Pancreas (tissue), 10 donors: ENCODE measurements around the gene ARSB. TPM values are rescaled to one million over a fixed set of nuclear protein-coding genes. Genes with fewer than 3 reads are reported as not detected.

Source experiments
- ATAC-seq, 4 donors: fragments of 200-7000 bp; cut with Tn5 transposase; one replicate each; pipeline versions ENCODE4 v1.8.0 to v1.9.1; 2020; ENCODE audit warnings: mild to moderate bottlenecking in 4 of 4, moderate library complexity in 4 of 4
- DNase-seq, 6 donors: peaks; one replicate each; pipeline ENCODE4 v3.0.0-alpha.2; 2020
- FAIRE-seq: peaks from 2 replicates; lab custom pipeline; 2012; peaks lifted over from hg19 to GRCh38; lab: Jason Lieb, UNC
- H3K27ac ChIP-seq, 4 donors: fragments of 200-600 bp; sonication (generic); 1 replicate in 3 of 4; 2 replicates in 1 of 4; pipeline versions ENCODE4 v1.5.0 to v1.8.0; 2020
- H3K27me3 ChIP-seq, 4 donors: fragments of 200-600 bp; one replicate each; pipeline ENCODE4 v1.8.0; 2021
- H3K36me3 ChIP-seq, 3 donors: fragments of 200-600 bp; sonication (generic) in 1 of 3; one replicate each; pipeline versions ENCODE4 v1.5.0 to v1.8.0; 2020 to 2021
- H3K4me1 ChIP-seq, 3 donors: fragments of 200-600 bp; one replicate each; pipeline ENCODE4 v1.8.0; 2021
- H3K4me3 ChIP-seq, 4 donors: fragments of 200-600 bp; sonication (generic) in 2 of 4; one replicate each; pipeline versions ENCODE4 v1.5.0 to v1.8.0; 2020 to 2021
- H3K9me3 ChIP-seq, 4 donors: fragments of 200-600 bp; one replicate each; pipeline ENCODE4 v1.8.0; 2021
- WGBS, 2 donors: extraction: QIAGEN DNeasy Blood & Tissue Kit; methylation state at CpG; one replicate each; pipeline ENCODE4 v1.1.7; 2013; 5-methylcytosine and 5-hydroxymethylcytosine counted together
- intact Hi-C, 3 donors: fragments of 100-400 bp; cut with DNase I; formaldehyde crosslinking; loops; one replicate each; pipeline versions ENCODE4 v1.11.1 to v1.14.2; 2022
- polyA plus RNA-seq, 2 donors: library from polyadenylated mRNA; stranded (reverse); fragments of 200-250 nt; gene quantifications; one replicate each; pipeline ENCODE4 v1.2.3, GENCODE V29; 2013
- total RNA-seq, 6 donors: library from RNA; stranded (reverse); fragmentation: NEBNext Ultra II Directional in 4 of 6; extraction: Animal tissue kit (Norgen Biotek cat#: 25700) in 4 of 6; gene quantifications; one replicate each; pipeline versions ENCODE4 v1.2.1 to v1.2.4, GENCODE V29; 2021 to 2023
- TF ChIP-seq, protein P1 (sequence below), 4 donors: fragments of 200-600 bp; sonication (generic) in 3 of 4; IDR thresholded peaks; one replicate each; pipeline versions ENCODE4 v1.5.0 to v1.8.0; 2021; ENCODE audit warnings: antibody characterized with exemption in 4 of 4
- donor health status: healthy with polysubstance abuse.
- donor health status: DM: no; HTN: no; CAD: no; lungs with moderate emphysema.
- donor health status: DM: no; HTN: no; CAD: no.
- donor health status: control.
- donor health status: control.
- donor health status: Bipolar disorder and iron deficiency.
- donor health status: DM: yes; HTN: yes; CAD: no.
- donor health status: DM: no; HTN: no; CAD: no.
- donor health status: DM: no; HTN: no; CAD: no.
- donor health status: DM: yes; HTN: yes; CAD: no.

ARSB gene
- total and polyA plus RNA-seq, 8 donors = 1.6 to 11.5 (median 5.8) TPM

GRCh38 chr5:78756858-78757257, 228.3 kb downstream of the ARSB start:
- no peak for FAIRE-seq
- ATAC-seq = no peak
- intact Hi-C loops = no loop called here
- TF ChIP-seq, protein P1, sequence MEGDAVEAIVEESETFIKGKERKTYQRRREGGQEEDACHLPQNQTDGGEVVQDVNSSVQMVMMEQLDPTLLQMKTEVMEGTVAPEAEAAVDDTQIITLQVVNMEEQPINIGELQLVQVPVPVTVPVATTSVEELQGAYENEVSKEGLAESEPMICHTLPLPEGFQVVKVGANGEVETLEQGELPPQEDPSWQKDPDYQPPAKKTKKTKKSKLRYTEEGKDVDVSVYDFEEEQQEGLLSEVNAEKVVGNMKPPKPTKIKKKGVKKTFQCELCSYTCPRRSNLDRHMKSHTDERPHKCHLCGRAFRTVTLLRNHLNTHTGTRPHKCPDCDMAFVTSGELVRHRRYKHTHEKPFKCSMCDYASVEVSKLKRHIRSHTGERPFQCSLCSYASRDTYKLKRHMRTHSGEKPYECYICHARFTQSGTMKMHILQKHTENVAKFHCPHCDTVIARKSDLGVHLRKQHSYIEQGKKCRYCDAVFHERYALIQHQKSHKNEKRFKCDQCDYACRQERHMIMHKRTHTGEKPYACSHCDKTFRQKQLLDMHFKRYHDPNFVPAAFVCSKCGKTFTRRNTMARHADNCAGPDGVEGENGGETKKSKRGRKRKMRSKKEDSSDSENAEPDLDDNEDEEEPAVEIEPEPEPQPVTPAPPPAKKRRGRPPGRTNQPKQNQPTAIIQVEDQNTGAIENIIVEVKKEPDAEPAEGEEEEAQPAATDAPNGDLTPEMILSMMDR (IDR thresholded peaks at IDR 0.05) = no peak
- H3K4me1 ChIP-seq = no peaks in the 10 kb centered on the region
- WGBS, 2 donors = 73 to 76% methylated on average over 3 of the region's 3 CpGs
- H3K27me3 ChIP-seq = no peaks in the 10 kb centered on the region
- H3K9me3 ChIP-seq = no peaks in the 10 kb centered on the region
- DNase-seq = no peak
- no peak overlapping the region for H3K27ac ChIP-seq
- no peak overlapping the region for H3K4me3 ChIP-seq
- H3K36me3 ChIP-seq = no peaks in the 10 kb centered on the region

- FAIRE-seq (no peak), ATAC-seq (no peak), DNase-seq (no peak)
- Histone ChIP-seq H3K9me3 (no peaks in the 10 kb centered on the region), H3K36me3 (no peaks in the 10 kb centered on the region), H3K27me3 (no peaks in the 10 kb centered on the region), H3K4me1 (no peaks in the 10 kb centered on the region), H3K4me3 (no peak overlapping the region), H3K27ac (no peak overlapping the region)
- 69 to 72% methylated on average over 2 of the region's 2 CpGs for whole genome bisulfite sequencing, 2 donors
- intact Hi-C loops = no loop called here
- TF ChIP-seq, protein P1 (IDR thresholded peaks at IDR 0.05) = no peak
These were observed 229.2 kb downstream of the ARSB start for GRCh38 chr5:78755822-78756429.

DNA sequence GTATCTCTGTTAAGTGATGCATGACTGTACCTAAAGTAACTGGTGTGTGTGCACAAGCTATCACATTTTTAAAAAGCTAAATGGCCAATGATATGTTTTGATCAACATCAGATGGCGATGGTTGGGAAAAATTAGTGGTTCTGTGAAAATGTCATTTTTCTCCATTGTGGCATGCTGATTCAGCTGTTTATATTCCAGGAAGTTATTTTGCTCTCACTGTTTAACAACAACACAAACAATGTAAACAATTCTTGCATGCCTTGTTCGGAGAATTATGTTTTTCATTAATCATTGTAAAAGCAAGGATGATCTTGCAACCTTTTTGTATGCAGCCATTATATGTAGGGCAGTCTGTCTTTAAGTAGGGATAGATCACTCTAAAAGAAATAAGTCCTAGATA, 230.5 kb downstream of the ARSB start:
- Histone ChIP-seq H3K27ac (no peak overlapping the region), H3K9me3 (no peaks in the 10 kb centered on the region), H3K4me1 (no peaks in the 10 kb centered on the region), H3K36me3 (no peaks in the 10 kb centered on the region), H3K27me3 (no peaks in the 10 kb centered on the region), H3K4me3 (no peak overlapping the region)
- FAIRE-seq (no peak), ATAC-seq (no peak), DNase-seq (no peak)
- WGBS, 2 donors = 31 to 38% methylated on average over 2 of the region's 2 CpGs
- intact Hi-C loops = no loop called here
- TF ChIP-seq, protein P1 (IDR thresholded peaks at IDR 0.05) = no peak

DNA sequence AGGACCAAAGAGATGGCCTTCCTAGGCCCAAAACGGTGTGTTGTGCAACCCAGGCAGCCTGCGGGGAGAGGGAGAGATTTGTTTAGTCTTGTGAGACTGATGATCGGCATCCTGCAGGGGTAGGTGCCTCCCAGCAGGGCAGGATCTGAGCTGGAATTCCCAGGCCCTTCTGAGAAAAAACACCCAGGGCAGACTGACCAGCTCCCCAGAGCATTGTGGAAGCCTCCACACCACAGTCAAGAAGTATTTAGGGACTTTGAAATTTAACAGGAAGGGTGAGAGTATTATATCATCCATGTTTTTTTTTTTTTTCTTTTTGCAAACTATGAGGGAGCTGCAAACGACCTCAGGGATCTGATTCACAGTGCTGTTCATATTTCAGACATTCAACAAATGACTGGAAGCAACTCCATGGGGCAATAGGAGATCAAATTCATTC, 232.0 kb downstream of the ARSB start:
- TF ChIP-seq, protein P1 (IDR thresholded peaks at IDR 0.05) = no peak
- ATAC-seq (no peak), FAIRE-seq (no peak), DNase-seq (no peak)
- Histone ChIP-seq H3K27me3 (no peaks in the 10 kb centered on the region), H3K9me3 (no peaks in the 10 kb centered on the region), H3K4me1 (no peaks in the 10 kb centered on the region), H3K4me3 (no peak overlapping the region), H3K27ac (no peak overlapping the region), H3K36me3 (no peaks in the 10 kb centered on the region)
- intact Hi-C loops = no loop called here
- WGBS, 2 donors = 90 to 92% methylated on average over 4 of the region's 4 CpGs

DNA sequence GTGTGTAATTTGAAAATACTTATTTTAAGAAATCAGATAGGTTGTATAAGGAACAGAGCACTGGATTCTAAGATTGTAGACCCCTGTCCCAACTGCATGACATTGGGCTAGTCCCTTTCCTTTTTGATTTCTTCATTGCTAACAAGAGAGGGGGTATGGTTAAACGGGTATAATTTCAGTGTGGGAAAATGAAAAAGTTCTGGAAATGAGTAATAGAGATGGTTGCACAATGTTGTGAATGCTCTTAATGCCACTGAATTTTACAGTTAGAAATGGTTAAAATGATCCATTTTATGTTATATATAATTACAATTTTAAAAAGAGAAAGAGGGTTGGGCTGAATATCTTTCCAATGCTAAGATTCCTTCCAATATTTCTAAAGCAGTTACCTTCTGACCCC, 233.2 kb downstream of the ARSB start:
- H3K27me3 ChIP-seq = no peaks in the 10 kb centered on the region
- 74 to 89% methylated on average over 1 of the region's 1 CpG for WGBS, 2 donors

More for the DNA sequence above, 233.2 kb downstream of the ARSB start:
- FAIRE-seq (no peak), ATAC-seq (no peak), DNase-seq (no peak)
- intact Hi-C loops = no loop called here
- TF ChIP-seq, protein P1 (IDR thresholded peaks at IDR 0.05) = no peak
- Histone ChIP-seq H3K36me3 (no peaks in the 10 kb centered on the region), H3K9me3 (no peaks in the 10 kb centered on the region), H3K4me3 (no peak overlapping the region), H3K4me1 (no peaks in the 10 kb centered on the region), H3K27ac (no peak overlapping the region)
